OCI-LY3 (cell line): ENCODE measurements around the gene RGS13.

Experiments
- EZH2phosphoT487 ChIP-seq: fragments of 200-600 bp; shearing (Covaris generic); IDR thresholded peaks from 2 replicates; pipeline ENCODE4 v1.6.1; 2018; ENCODE audit warnings: antibody characterized with exemption, mixed run types, low read depth
- TF ChIP-seq, protein P1 (sequence below): fragments of 200-600, 300-600 bp; sonication (generic); IDR thresholded peaks from 2 replicates; pipeline ENCODE4 v1.5.1; 2014; ENCODE audit warnings: antibody characterized with exemption, low read length, low read depth

DNA sequence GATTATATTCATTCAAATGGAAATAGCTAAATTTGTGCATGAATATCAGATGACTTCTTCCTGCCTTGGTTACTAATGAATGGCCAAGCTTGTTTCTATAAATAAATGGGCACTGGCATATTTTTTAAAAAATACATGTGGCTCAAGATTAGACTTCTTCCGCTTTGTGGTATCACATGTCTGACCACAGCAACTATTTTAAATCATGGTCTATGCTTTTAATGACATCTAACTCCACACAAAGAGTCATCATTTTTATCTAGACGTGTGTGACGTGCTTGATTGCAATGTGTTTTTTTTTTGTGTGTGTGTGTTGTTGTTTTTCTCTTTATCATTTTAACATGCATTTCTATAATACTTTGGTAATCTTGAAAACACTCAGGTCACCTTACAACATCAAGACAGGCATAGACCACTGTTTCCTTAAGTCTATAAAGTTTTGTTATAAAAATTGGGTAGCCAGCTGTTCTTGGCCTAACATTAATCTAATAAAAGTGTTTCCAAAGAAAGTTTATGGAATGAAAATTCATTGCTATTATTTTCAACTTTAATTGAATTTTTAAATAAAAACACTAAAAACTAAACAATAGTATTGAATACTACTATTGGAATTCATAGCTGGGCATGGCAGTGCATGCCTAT, 30.8 kb upstream of the RGS13 start:
- TF ChIP-seq, protein P1, sequence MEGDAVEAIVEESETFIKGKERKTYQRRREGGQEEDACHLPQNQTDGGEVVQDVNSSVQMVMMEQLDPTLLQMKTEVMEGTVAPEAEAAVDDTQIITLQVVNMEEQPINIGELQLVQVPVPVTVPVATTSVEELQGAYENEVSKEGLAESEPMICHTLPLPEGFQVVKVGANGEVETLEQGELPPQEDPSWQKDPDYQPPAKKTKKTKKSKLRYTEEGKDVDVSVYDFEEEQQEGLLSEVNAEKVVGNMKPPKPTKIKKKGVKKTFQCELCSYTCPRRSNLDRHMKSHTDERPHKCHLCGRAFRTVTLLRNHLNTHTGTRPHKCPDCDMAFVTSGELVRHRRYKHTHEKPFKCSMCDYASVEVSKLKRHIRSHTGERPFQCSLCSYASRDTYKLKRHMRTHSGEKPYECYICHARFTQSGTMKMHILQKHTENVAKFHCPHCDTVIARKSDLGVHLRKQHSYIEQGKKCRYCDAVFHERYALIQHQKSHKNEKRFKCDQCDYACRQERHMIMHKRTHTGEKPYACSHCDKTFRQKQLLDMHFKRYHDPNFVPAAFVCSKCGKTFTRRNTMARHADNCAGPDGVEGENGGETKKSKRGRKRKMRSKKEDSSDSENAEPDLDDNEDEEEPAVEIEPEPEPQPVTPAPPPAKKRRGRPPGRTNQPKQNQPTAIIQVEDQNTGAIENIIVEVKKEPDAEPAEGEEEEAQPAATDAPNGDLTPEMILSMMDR, result no peak
- TF ChIP-seq EZH2phosphoT487, result no peak
